Neural cell (in vitro differentiated cells): ENCODE measurements around the gene NARS2. TPM values are rescaled to one million over a fixed set of nuclear protein-coding genes. Genes with fewer than 3 reads are reported as not detected.
A peak's percentile ranks its signal among the peaks of the same experiment; 100 is the strongest.

ENCODE experiments used
- H2AFZ ChIP-seq: fragments of 200-600, 300-800 bp; sonication (generic), shearing (Covaris generic); 2 replicates; pipeline ENCODE4 v1.6.0; 2014; ENCODE audit warnings: low read depth, mild to moderate bottlenecking, antibody characterized with exemption, low read length, moderate library complexity
- H3F3A ChIP-seq: fragments of 200-600 bp; shearing (Covaris generic); 2 replicates; pipeline ENCODE4 v1.6.1; 2016; ENCODE audit warnings: mild to moderate bottlenecking, moderate library complexity, mixed read lengths, antibody characterized with exemption, low read length; ENCODE audit not compliant: insufficient read depth, poor library complexity, severe bottlenecking
- H3K27ac ChIP-seq: fragments of 200-600, 300-800 bp; sonication (generic), shearing (Covaris generic); 2 replicates; pipeline ENCODE4 v1.5.1; 2014; ENCODE audit warnings: mild to moderate bottlenecking, low read length, moderate library complexity
- H3K27me3 ChIP-seq: fragments of 300-800, 200-600 bp; sonication (generic), shearing (Covaris generic); 2 replicates; pipeline ENCODE4 v1.6.0; 2014; ENCODE audit warnings: mild to moderate bottlenecking, low read depth, low read length, moderate library complexity; ENCODE audit not compliant: insufficient read depth
- H3K36me3 ChIP-seq: fragments of 300-800, 200-600 bp; sonication (generic), shearing (Covaris generic); 2 replicates; pipeline ENCODE4 v1.5.1; 2014; ENCODE audit warnings: mild to moderate bottlenecking, antibody characterized with exemption, low read length, moderate library complexity; ENCODE audit not compliant: insufficient read depth
- H3K4me2 ChIP-seq: fragments of 300-800, 200-600 bp; sonication (generic), shearing (Covaris generic); 2 replicates; pipeline ENCODE4 v1.6.0; 2014; ENCODE audit warnings: mild to moderate bottlenecking, low read length
- H3K4me3 ChIP-seq: fragments of 300-800, 200-600 bp; sonication (generic), shearing (Covaris generic); 2 replicates; pipeline ENCODE4 v1.5.1; 2014; ENCODE audit warnings: mild to moderate bottlenecking, low read length, moderate library complexity
- H3K79me2 ChIP-seq: fragments of 200-600 bp; shearing (Covaris generic); replicated peaks from 2 replicates; pipeline ENCODE4 v1.6.0; 2014; ENCODE audit warnings: mild to moderate bottlenecking, low read length, moderate library complexity; ENCODE audit not compliant: insufficient read depth
- H3K9ac ChIP-seq: fragments of 300-800, 200-600 bp; sonication (generic), shearing (Covaris generic); 2 replicates; pipeline ENCODE4 v1.6.1; 2016; ENCODE audit warnings: mild to moderate bottlenecking, low read length, mixed read lengths
- H3K9me2 ChIP-seq: fragments of 200-600 bp; shearing (Covaris generic); 2 replicates; pipeline ENCODE4 v1.6.1; 2016; ENCODE audit warnings: mild to moderate bottlenecking, low read length, mixed read lengths; ENCODE audit not compliant: insufficient read depth
- H3K9me3 ChIP-seq: fragments of 200-600, 300-800 bp; sonication (generic), shearing (Covaris generic); 2 replicates; pipeline ENCODE4 v1.6.1; 2016; ENCODE audit warnings: mild to moderate bottlenecking, mixed run types, low read length, moderate library complexity, mixed read lengths
- H4K20me1 ChIP-seq: fragments of 200-600 bp; shearing (Covaris generic); 2 replicates; pipeline ENCODE4 v1.6.1; 2016; ENCODE audit warnings: mild to moderate bottlenecking, mixed run types; ENCODE audit not compliant: insufficient read depth
- CTCF ChIP-seq: fragments of 450-650 bp; IDR thresholded peaks from 2 replicates; pipeline ENCODE4 v1.5.1; 2014; ENCODE audit warnings: antibody characterized with exemption, mild to moderate bottlenecking, moderate library complexity; ENCODE audit not compliant: poor library complexity, severe bottlenecking
- EP300 ChIP-seq: fragments of 450-650 bp; conservative IDR thresholded peaks from 2 replicates; pipeline ENCODE4 v1.6.1; 2014; ENCODE audit warnings: antibody characterized with exemption, mild to moderate bottlenecking, moderate library complexity; ENCODE audit not compliant: poor library complexity, severe bottlenecking
- EZH2 ChIP-seq: fragments of 200-600, 300-800 bp; shearing (Covaris generic), sonication (generic); IDR thresholded peaks from 2 replicates; pipeline ENCODE4 v1.6.1; 2014; ENCODE audit warnings: antibody characterized with exemption, low read length, borderline replicate concordance, mild to moderate bottlenecking; ENCODE audit not compliant: insufficient read depth, poor library complexity, severe bottlenecking
- MXI1 ChIP-seq: fragments of 450-650 bp; conservative IDR thresholded peaks from 2 replicates; pipeline ENCODE4 v1.6.1; 2014; ENCODE audit warnings: antibody characterized with exemption, mild to moderate bottlenecking; ENCODE audit not compliant: poor library complexity, severe bottlenecking
- POLR2AphosphoS5 ChIP-seq: IDR thresholded peaks from 2 replicates; pipeline ENCODE4 v1.6.1; 2012
- RAD21 ChIP-seq: fragments of 450-650 bp; conservative IDR thresholded peaks from 2 replicates; pipeline ENCODE4 v1.6.1; 2014; ENCODE audit warnings: antibody characterized with exemption, mild to moderate bottlenecking, moderate library complexity
- SMC3 ChIP-seq: fragments of 450-650 bp; conservative IDR thresholded peaks from 2 replicates; pipeline ENCODE4 v1.6.1; 2014; ENCODE audit warnings: antibody characterized with exemption, mild to moderate bottlenecking, moderate library complexity; ENCODE audit not compliant: poor library complexity
- TAF1 ChIP-seq: IDR thresholded peaks from 2 replicates; pipeline ENCODE4 v1.6.1; 2012; ENCODE audit warnings: low read depth
- polyA plus RNA-seq: library from polyadenylated mRNA; depleted of rRNA; stranded (reverse); fragments of >200 nt; gene quantifications from 2 replicates; pipeline ENCODE4 v1.2.3, GENCODE V29; 2014
- TF ChIP-seq, protein P1 (sequence below): IDR thresholded peaks from 2 replicates; pipeline ENCODE4 v1.6.1; 2012; ENCODE audit warnings: borderline replicate concordance

The NARS2 gene
- polyA plus RNA-seq, 1 donor from 2014 or later: 39.6 TPM

DNA sequence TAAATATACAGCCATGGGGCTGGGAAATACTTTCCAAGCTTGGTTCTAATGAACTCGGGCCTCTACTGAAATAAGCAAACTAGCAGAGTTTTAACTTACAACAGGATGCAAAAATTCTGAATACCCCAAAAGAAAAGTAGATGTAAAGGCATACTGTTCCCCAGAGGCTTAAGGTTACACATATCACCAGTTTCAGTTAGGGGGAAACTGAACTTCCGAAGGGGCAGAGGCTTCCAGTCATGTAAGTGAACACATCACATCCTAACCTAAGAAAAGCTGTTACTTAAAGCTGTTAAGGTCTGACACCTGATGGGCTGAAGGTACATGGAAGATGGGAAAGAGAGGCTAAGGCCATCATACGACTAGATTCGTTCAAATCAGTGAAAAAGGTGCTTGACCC lies 159.3 kb downstream of the NARS2 start:
- TF ChIP-seq EZH2: no peak
- TF ChIP-seq CTCF: no peak
- TF ChIP-seq TAF1: no peak
- no peak for TF ChIP-seq POLR2AphosphoS5
- TF ChIP-seq MXI1: no peak
- no peak for TF ChIP-seq RAD21
- no peak for TF ChIP-seq SMC3
- no peak for TF ChIP-seq EP300
- TF ChIP-seq, protein P1, sequence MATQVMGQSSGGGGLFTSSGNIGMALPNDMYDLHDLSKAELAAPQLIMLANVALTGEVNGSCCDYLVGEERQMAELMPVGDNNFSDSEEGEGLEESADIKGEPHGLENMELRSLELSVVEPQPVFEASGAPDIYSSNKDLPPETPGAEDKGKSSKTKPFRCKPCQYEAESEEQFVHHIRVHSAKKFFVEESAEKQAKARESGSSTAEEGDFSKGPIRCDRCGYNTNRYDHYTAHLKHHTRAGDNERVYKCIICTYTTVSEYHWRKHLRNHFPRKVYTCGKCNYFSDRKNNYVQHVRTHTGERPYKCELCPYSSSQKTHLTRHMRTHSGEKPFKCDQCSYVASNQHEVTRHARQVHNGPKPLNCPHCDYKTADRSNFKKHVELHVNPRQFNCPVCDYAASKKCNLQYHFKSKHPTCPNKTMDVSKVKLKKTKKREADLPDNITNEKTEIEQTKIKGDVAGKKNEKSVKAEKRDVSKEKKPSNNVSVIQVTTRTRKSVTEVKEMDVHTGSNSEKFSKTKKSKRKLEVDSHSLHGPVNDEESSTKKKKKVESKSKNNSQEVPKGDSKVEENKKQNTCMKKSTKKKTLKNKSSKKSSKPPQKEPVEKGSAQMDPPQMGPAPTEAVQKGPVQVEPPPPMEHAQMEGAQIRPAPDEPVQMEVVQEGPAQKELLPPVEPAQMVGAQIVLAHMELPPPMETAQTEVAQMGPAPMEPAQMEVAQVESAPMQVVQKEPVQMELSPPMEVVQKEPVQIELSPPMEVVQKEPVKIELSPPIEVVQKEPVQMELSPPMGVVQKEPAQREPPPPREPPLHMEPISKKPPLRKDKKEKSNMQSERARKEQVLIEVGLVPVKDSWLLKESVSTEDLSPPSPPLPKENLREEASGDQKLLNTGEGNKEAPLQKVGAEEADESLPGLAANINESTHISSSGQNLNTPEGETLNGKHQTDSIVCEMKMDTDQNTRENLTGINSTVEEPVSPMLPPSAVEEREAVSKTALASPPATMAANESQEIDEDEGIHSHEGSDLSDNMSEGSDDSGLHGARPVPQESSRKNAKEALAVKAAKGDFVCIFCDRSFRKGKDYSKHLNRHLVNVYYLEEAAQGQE: no peak
- peaks cover 1% of the 10 kb centered on the region for H3K9me3 ChIP-seq
- peaks cover 61% of the 10 kb centered on the region for H3K79me2 ChIP-seq
- H3K9ac ChIP-seq: no peak overlapping the region
- H3K36me3 ChIP-seq: no peaks in the 10 kb centered on the region
- H2AFZ ChIP-seq: no peak overlapping the region
- peak overlapping the region; percentile 94 for H3K4me3 ChIP-seq
- H4K20me1 ChIP-seq: no peaks in the 10 kb centered on the region
- no peaks in the 10 kb centered on the region for H3K9me2 ChIP-seq
- no peak overlapping the region for H3K27ac ChIP-seq
- no peaks in the 10 kb centered on the region for H3K27me3 ChIP-seq
- H3K4me2 ChIP-seq: no peak overlapping the region
- H3F3A ChIP-seq: peaks cover 4% of the 10 kb centered on the region

- Histone ChIP-seq H4K20me1 (no peaks in the 10 kb centered on the region), H2AFZ (no peak overlapping the region), H3K9me3 (peaks cover 4% of the 10 kb centered on the region), H3K9me2 (no peaks in the 10 kb centered on the region), H3K27me3 (no peaks in the 10 kb centered on the region), H3K9ac (no peak overlapping the region), H3K79me2 (peaks cover 69% of the 10 kb centered on the region), H3K4me2 (no peak overlapping the region), H3F3A (peaks cover 4% of the 10 kb centered on the region), H3K4me3 (no peak overlapping the region), H3K36me3 (no peaks in the 10 kb centered on the region), H3K27ac (no peak overlapping the region)
- peak; percentile 52 for TF ChIP-seq CTCF
- no peak for TF ChIP-seq RAD21
These were observed 160.2 kb downstream of the NARS2 start for GRCh38 chr11:78414321-78415051.
